ENCODE measurements around the gene MIGA2.
A peak's percentile ranks its signal among the peaks of the same experiment; 100 is the strongest.

The MIGA2 gene

GRCh38 chr9:129075996-129076639 lies 39.7 kb downstream of the MIGA2 start:
- no peak for DNase-seq

- DNase-seq: no peak
Observed at GRCh38 chr9:129076640-129077037, 40.2 kb downstream of the MIGA2 start.

- no peak for DNase-seq
Observed at GRCh38 chr9:129077236-129077635, 40.8 kb downstream of the MIGA2 start.

- DNase-seq: no peak
Observed at GRCh38 chr9:129078691-129079503, 42.5 kb downstream of the MIGA2 start.

GRCh38 chr9:129079829-129080228 lies 43.4 kb downstream of the MIGA2 start:
- DNase-seq: no peak

- DNase-seq: no peak
Observed at GRCh38 chr9:129080298-129080600, 43.8 kb downstream of the MIGA2 start.

- peak; percentile 97 for DNase-seq
Observed at GRCh38 chr9:129080601-129081387, 44.4 kb downstream of the MIGA2 start, which contains the start of gene DOLPP1. DOLPP1 (plus strand) TSS chr9:129081111; CDS start chr9:129081132, 21 bp downstream.

GRCh38 chr9:129081388-129081904 lies 45.0 kb downstream of the MIGA2 start:
- DNase-seq: no peak

- no peak for DNase-seq
Observed at GRCh38 chr9:129084087-129084486, 47.7 kb downstream of the MIGA2 start.

- DNase-seq: no peak
Observed at GRCh38 chr9:129089246-129089645, 52.8 kb downstream of the MIGA2 start.

- no peak for DNase-seq
Observed at GRCh38 chr9:129093602-129094386, 57.4 kb downstream of the MIGA2 start.

GRCh38 chr9:129094387-129095169 lies 58.2 kb downstream of the MIGA2 start:
- DNase-seq: no peak

- no peak for DNase-seq
Observed at GRCh38 chr9:129095170-129095667, 58.8 kb downstream of the MIGA2 start.

- no peak for DNase-seq
Observed at GRCh38 chr9:129095908-129096307, 59.5 kb downstream of the MIGA2 start.

GRCh38 chr9:129097671-129098306 lies 61.4 kb downstream of the MIGA2 start:
- no peak for DNase-seq

GRCh38 chr9:129098328-129098727 lies 61.9 kb downstream of the MIGA2 start:
- no peak for DNase-seq

GRCh38 chr9:129100383-129101169 lies 64.2 kb downstream of the MIGA2 start:
- DNase-seq: no peak

- no peak for DNase-seq
Observed at GRCh38 chr9:129101279-129101678, 64.9 kb downstream of the MIGA2 start.

GRCh38 chr9:129102095-129102525 lies 65.7 kb downstream of the MIGA2 start:
- DNase-seq: no peak
